HS-5 (cell line): ENCODE measurements around the gene GMPR.

Experiments used
- DNase-seq: peaks from one replicate; pipeline ENCODE4 v3.0.0-alpha.2; 2012; ENCODE audit warnings: low read depth

GMPR gene

GRCh38 chr6:16329233-16329632 is 90.8 kb downstream of the GMPR start:
- no peak for DNase-seq

DNA sequence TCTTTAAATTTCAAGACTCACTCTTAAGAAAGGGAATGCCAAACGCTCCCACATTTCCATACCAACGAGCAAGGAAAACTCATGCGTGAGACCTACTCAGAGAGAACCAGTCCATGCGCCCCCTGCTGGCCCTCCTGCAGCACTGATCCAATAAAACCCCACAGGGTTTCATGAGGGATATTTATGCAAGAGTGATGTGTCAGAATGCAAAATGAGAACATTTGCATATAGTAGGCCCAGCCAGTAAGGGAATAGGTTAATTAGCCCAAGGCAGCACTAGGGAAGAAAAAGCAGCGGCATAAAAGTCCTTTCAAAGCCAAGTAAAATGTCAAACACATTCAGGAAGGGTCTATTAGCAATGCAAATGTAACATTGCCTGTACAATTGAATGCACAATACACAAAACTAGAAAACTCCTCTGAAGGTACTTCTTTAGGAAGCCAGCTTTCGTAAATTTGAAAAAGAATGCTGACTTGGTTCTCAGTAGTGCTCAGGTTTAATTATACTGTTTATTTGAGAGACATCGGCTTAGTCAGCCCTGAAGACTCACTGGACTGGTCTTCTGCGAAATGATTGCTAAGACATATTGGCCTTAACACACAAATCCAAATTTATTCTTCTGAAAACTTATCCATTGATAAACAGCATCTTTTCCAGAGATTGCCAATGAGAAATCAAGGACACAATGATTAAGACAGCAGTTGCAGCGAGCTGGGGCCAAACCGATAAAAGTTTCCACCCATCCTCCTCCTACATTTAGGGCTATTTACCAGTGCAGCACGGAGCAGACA is 93.2 kb downstream of the GMPR start:
- DNase-seq = no peak

GRCh38 chr6:16332175-16332542 is 93.8 kb downstream of the GMPR start:
- no peak for DNase-seq

DNA sequence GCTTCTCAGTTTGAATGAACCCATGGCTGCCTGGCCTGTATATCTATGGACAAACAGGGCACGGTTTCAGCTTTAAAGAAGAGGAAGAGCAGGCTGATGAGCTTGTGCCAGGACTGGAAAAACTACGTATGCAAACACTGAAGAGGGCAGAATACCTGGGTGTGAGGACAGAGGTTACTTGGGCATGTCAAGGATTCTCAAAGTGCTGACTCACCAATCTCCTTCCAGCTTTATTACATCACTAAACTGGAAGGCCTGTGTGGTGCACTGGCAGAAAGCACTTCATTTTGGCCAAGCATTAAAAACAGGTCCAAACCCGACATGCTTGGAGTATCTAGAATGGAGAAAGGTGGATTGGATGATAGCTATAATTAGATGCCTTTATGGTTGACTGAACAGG is 95.2 kb downstream of the GMPR start:
- DNase-seq = no peak

GRCh38 chr6:16334671-16335070 is 96.3 kb downstream of the GMPR start:
- DNase-seq = no peak

GRCh38 chr6:16335176-16335575 is 96.8 kb downstream of the GMPR start:
- no peak for DNase-seq

GRCh38 chr6:16336056-16336818 is 97.8 kb downstream of the GMPR start:
- no peak for DNase-seq

DNA sequence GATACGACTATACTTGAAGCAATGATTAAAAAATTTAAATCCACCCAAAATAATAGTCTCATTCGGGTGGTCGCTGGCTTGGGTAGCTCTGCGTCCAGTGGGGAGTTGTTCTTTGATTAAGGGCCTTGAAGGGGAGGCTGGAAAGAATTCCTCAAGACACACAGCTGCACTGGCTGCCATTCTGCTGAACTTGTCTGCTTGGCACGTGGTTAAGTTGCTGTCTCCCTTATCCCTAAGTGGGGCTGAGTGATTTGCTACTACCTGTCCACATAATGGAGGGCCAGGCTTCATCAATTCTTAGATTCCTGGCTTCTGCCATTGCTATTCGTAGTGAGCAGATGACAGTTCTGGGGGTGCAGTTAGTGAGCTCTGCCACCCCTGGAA is 98.5 kb downstream of the GMPR start:
- DNase-seq = no peak

GRCh38 chr6:16337295-16337975 is 99.0 kb downstream of the GMPR start:
- peak; percentile 90 for DNase-seq

- DNase-seq = peak; percentile 95
Measured at GRCh38 chr6:16338577-16339264, 100.3 kb downstream of the GMPR start.

- DNase-seq = no peak
Measured at GRCh38 chr6:16339265-16339587, 100.8 kb downstream of the GMPR start.

GRCh38 chr6:16343593-16343992 is 105.2 kb downstream of the GMPR start:
- DNase-seq = no peak

DNA sequence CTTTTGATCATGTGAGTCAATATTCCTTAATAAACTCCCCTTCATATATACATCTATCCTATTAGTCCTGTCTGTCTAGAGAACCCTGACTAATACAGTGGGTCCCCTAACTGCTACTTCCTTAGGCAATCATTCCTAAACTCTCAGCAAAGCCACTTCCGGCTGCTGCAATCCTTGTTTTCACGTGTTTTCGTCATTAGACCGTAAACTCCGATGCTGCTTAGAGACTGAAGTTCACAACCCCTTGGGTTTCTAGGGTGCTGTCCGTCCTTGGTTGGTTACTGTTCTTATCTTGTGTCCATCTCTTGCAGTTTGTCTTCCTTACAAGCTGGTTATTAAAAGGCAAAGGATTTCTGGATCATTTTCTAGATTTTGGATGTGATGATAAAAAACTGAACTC is 106.4 kb downstream of the GMPR start:
- DNase-seq = no peak
